Breast epithelium (tissue), 3 donors: ENCODE results near the gene HEATR9.

ENCODE experiments used
- CTCF ChIP-seq, 3 donors: fragments of 450-650 bp; IDR thresholded peaks; one replicate each; pipeline ENCODE4 v1.5.1; 2016 to 2017; ENCODE audit warnings: antibody characterized with exemption in 3 of 3, mild to moderate bottlenecking in 3 of 3, moderate library complexity in 3 of 3
- POLR2A ChIP-seq: fragments of 450-650 bp; IDR thresholded peaks from one replicate; pipeline ENCODE4 v1.6.1; 2016; ENCODE audit warnings: antibody characterized with exemption, mild to moderate bottlenecking, moderate library complexity
- POLR2AphosphoS5 ChIP-seq, 3 donors: sonication (generic); formaldehyde crosslinking; IDR thresholded peaks; one replicate each; pipeline ENCODE4 v1.6.1; 2017; ENCODE audit warnings: antibody characterized with exemption in 3 of 3

DNA sequence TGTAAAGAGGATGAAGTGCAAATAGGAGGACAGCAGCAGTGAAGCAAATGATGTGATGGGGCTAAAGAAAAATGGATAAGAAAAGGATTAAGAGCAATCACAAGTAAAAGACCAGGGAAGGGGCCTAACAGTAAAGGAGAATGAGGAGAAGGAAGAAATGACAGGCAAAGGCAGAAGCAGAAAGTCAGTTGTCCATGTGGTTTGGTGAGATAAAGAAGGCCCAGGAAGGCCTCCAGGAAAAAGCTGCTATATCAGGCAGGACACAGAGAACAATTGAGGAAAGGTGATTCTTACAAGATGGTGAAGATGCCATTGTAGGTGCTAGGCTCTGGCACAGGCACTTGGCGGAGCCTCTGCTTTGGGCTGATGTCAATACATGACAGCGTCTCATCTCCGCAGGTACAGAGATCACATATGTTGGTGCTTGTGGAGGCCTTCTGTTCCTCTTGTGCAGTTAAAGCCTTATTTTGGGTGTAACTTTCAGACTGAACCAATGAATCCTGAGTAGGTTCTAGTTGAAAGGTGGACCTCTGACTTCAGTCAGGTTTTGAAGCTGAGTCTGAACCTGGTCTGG, 43.7 kb upstream of the HEATR9 start:
- TF ChIP-seq CTCF (IDR thresholded peaks at IDR 0.05) (no peak), POLR2A (no peak), POLR2AphosphoS5 (IDR thresholded peaks at IDR 0.05) (no peak)
